Measurements from ENCODE around the gene LAMA5.

The LAMA5 gene

GRCh38 chr20:62367136-62367632 lies at the start of gene LAMA5:
Gene LAMA5, minus strand, starts transcription at chr20:62367312. Its CDS starts 67 bp downstream, at chr20:62367245.
- DNase-seq, result no peak

- DNase-seq, result no peak
These were observed 48.4 kb upstream of the LAMA5 start for GRCh38 chr20:62415354-62416111.

GRCh38 chr20:62413896-62414481 lies 46.9 kb upstream of the LAMA5 start:
- DNase-seq, result no peak

GRCh38 chr20:62413025-62413570 lies 46.0 kb upstream of the LAMA5 start:
- DNase-seq, result no peak

- DNase-seq, result no peak
These were observed 45.3 kb upstream of the LAMA5 start for GRCh38 chr20:62412194-62413024.

- no peak for DNase-seq
These were observed 44.5 kb upstream of the LAMA5 start for GRCh38 chr20:62411479-62412193.

GRCh38 chr20:62410746-62411478 lies 43.8 kb upstream of the LAMA5 start:
- no peak for DNase-seq

GRCh38 chr20:62409931-62410745 lies 43.0 kb upstream of the LAMA5 start:
- DNase-seq, result peak; percentile 35

GRCh38 chr20:62409086-62409853 lies 42.2 kb upstream of the LAMA5 start:
- DNase-seq, result no peak

- DNase-seq, result no peak
These were observed 41.5 kb upstream of the LAMA5 start for GRCh38 chr20:62408640-62409039.

- no peak for DNase-seq
These were observed 40.9 kb upstream of the LAMA5 start for GRCh38 chr20:62408055-62408454.

- peak; percentile 87 for DNase-seq
These were observed 40.3 kb upstream of the LAMA5 start, which contains the start of gene CABLES2 for GRCh38 chr20:62407221-62407992. Gene CABLES2, minus strand, starts transcription at chr20:62407285. Its CDS starts 9 bp downstream, at chr20:62407276.

GRCh38 chr20:62406635-62407176 lies 39.6 kb upstream of the LAMA5 start:
- no peak for DNase-seq

GRCh38 chr20:62405981-62406513 lies 38.9 kb upstream of the LAMA5 start:
- no peak for DNase-seq

GRCh38 chr20:62405108-62405980 lies 38.2 kb upstream of the LAMA5 start:
- DNase-seq, result no peak

GRCh38 chr20:62404761-62405107 lies 37.6 kb upstream of the LAMA5 start:
- DNase-seq, result no peak

- DNase-seq, result no peak
These were observed 37.1 kb upstream of the LAMA5 start for GRCh38 chr20:62404112-62404665.
